ENCODE data around the gene DPM2.

DPM2 gene

DNA sequence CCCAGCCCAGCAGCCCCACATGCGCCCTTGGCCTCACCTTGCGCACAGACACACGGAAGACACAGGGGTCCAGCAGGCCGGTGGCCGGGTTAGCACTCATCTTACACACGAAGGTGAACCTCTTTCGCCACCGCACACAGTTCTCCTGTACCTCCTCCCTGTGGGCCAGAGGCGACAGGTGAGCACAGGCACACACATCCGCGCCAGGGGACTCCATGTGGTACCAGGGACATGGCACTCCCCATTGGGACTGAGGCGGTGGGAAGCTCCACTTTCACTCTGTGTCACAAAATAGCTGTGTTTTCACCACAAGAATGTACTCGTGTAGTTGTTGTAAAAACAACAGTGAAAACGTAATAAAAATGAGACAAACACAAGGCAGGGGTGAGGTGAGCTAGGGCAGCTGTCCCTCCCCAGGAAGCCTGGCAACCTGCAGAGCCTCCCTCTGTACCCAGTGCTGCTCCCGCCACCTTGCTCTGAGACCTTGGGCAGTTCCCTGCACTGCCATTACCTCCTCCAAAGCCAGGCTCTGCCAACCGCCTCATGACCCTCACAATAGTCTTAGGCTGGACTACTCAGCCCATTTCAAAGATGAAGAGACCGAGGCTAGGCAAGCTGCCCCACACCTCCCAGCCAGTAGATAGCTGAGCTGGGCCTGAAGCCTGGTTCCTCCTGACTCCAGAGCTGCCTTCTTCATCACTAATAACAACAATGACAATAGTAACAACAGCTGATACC lies 16.3 kb upstream of the DPM2 start:
- DNase-seq = no peak

DNA sequence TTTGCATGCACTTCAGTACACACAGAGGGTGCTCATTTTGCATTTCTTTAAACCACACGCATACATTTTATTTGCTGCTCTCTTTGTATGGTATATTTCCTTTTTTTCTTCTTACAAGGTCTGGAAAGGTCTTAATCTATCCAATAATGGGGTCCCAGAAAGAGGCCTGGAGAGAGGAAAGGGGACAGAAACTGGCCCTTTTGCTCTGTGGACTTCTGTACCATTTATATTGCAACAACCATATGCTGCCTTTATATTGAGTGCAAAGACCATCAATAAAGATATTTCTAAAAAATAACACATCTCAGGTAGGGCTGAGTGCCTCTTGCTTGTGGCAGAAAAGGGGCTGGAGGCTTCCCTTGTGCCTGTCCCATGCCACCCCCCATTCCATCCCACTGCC lies 15.5 kb upstream of the DPM2 start:
- no peak for DNase-seq

- no peak for DNase-seq
These were observed 13.0 kb upstream of the DPM2 start for GRCh38 chr9:127950513-127951289.

DNA sequence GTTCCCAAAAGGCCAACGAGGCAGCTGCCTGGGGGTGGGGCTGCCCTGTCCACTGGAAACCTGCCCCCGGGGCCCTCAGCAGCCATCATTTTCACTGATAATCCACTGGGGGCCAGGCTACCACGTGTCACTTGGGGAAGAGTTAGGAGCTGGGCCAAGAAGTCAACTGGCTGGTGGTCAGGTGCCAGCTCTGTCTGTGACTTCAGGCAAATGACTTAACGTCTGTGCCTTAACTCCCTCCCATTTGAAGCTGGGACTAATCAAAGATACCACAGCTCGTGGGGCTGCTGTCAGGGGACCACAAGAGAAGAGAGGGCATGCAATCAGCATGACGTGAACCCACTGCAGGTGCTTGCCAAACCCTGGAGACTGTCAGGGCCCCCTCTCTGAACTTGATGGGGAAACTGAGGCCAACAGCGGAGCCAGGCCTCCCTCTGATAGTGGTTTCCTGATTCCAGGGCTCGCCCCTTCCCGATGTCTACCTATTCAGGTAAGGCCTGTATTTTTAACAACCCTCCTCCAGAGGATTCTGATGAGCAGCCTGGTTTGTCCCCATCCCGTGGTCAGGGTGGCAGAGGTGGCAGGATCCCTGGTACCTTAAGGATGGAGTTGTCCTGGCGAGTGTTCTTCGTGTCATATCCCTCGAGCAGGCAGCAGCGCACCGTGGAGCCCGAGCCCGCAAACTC lies 12.3 kb upstream of the DPM2 start:
- no peak for DNase-seq

- DNase-seq = no peak
These were observed 10.4 kb upstream of the DPM2 start for GRCh38 chr9:127947841-127948710.

GRCh38 chr9:127946728-127947127 lies 9.1 kb upstream of the DPM2 start:
- no peak for DNase-seq

- DNase-seq = no peak
These were observed 8.3 kb upstream of the DPM2 start for GRCh38 chr9:127945942-127946341.

- DNase-seq = no peak
These were observed 7.7 kb upstream of the DPM2 start for GRCh38 chr9:127945338-127945737.

DNA sequence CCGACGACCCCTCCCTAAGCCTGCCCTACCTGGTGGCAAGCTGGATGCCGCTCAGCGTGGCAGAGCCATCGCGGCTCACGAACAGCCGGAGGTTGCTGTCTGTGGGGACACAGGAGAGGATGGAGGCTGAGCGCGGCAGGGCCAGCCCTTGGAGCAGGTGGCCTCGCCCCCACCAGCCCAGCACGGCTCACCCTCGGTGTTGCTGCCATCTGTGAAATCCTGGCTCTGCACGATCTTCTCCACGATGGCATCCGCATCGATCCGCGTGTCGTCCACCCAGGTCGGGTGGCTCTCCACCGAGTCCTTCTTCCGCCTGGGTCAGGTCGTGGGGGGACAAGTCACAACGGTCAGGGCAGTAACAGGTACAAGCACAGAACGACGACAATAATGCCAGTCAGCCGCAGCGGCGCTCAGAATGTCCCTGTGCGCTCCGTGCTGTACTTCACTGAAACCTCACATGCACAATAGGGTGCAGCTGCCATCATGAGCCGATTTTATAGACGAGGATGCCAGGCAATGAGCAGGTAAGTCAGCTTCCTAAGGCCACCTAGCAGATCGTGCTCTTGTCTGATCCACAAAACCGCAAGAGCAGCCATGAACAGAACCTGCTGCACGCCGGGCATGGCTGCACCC lies 7.0 kb upstream of the DPM2 start:
- no peak for DNase-seq

DNA sequence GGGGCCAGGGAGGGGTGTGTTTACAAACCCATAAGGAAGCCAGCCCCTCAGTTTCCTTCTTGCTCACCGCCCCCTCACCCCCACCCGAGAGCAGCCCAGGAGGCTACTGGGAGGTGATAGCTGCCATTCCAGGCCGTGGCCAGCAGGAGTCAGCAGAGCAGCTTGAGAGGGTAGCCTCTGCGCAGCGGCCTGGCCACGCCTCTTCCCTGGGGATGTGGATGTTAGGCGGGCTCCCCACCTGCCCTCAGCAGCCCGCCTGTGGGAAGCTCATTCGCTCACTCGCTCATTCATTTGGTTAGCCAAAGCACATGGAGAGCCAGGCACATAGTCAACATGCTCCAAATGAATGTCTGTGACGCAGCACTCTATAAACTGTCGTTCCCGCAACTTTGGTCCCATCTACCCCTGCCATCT lies 6.1 kb upstream of the DPM2 start:
- DNase-seq = peak; percentile 91

GRCh38 chr9:127943011-127943662 lies 5.5 kb upstream of the DPM2 start:
- no peak for DNase-seq

- DNase-seq = peak; percentile 81
These were observed 4.8 kb upstream of the DPM2 start for GRCh38 chr9:127942216-127943010.

GRCh38 chr9:127941961-127942215 lies 4.2 kb upstream of the DPM2 start:
- DNase-seq = no peak

DNA sequence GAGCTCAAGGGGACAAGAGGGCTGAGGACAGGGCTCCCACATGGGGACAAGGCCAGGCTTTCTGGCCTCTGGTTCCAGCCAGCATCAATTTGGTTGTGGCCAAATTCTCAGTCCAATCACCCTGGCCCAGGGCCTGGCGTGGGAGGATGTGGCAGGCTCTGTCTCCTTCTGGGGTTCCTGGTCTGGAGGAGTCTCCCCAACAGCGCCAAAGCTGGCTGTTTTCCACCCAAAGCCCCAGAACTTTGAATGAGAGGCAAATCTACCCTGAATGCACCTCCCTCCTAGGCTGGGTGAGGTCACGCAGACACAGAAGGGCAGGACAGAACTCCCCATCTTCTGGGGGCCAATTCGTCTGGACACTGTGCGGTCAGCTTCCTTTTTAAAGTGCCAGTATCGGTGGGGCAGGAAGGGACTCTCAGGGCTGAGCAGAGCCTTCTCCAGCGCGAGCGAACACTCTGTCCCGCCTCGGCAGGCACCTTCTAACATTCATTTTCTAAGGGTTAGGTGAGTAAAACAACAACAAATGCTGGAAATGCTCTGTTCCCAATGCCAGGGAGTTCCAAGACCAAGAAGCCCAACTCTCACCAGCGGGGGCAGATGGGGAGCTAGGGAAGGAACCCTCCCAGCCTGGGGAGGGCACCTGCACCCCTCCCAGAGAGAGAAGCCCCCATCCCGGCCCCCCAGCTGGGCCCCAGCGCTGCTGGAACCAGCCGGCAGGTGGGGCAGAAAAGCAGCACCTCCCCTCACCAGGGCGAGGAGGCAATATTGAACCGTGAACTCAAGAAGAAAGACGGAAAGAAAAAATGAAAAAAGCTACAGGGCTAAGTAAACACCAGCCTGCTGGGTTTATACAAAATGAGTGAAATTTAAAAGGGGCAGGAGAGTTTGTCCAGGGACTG lies 3.7 kb upstream of the DPM2 start:
- DNase-seq = no peak

DNA sequence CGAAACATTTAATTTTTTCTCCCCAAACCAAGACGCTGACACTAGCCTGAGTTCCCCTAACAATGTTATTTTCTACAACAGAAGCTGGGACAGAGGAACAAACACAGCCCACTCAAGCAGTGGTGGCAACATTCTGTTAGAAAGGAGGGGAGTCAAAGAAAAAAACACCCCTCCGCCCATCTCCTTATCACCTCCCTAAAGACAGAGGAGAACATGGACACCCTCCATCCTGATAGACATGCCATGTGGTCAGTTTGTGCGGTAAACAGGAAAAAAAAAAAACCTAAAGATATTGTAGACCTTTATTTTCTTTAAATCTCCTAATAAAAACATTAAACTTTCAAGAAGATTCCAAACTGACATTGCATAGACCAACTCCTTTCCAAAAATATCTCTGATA lies 2.9 kb upstream of the DPM2 start:
- DNase-seq = no peak

GRCh38 chr9:127938298-127938690 lies 640 bp upstream of the DPM2 start:
- no peak for DNase-seq

- no peak for DNase-seq
These were observed 632 bp downstream of the DPM2 start for GRCh38 chr9:127937056-127937387.

DNA sequence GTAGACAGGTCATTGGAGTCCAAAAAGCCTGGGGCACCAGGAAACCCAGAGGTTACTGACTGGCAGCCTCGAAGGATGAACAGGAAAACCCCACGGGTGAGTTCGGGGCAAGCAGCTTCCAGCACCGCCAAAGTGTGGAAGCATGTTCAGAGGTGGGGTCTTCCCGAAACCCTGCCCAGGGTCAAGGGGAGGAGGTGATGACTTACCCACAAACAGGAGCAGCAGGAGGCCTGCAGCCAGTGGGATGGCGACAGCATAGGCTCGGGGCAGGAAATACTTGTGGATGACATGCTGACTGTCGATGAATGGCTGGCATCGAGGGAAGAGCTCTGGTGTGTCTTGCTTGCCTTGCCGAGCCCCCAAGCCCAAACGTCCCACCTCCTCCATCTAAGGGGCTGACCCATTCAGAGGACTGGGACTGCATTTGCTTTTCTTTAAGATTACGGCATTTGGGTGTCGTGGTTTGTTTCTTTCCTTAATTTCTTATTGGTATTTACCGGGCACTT lies 1.3 kb downstream of the DPM2 start:
- DNase-seq = no peak

GRCh38 chr9:127935765-127936221 lies 1.9 kb downstream of the DPM2 start:
- DNase-seq = no peak

GRCh38 chr9:127934986-127935385 lies 2.7 kb downstream of the DPM2 start:
- DNase-seq = no peak

All from activated effector memory CD4-positive, alpha-beta T cell treated with anti-CD3 and anti-CD28 coated beads, Interleukin-2, amount 50 U/mL, for 16 hours (primary cell).